ENCODE data around the gene S100A12. TPM values are rescaled to one million over a fixed set of nuclear protein-coding genes. Genes with fewer than 3 reads are reported as not detected.

The S100A12 gene
- total and polyA plus RNA-seq, 9 of the 15 experiments (the other 6 are each of a cell fraction or from before 2014, with no cell fraction given): not detected

DNA sequence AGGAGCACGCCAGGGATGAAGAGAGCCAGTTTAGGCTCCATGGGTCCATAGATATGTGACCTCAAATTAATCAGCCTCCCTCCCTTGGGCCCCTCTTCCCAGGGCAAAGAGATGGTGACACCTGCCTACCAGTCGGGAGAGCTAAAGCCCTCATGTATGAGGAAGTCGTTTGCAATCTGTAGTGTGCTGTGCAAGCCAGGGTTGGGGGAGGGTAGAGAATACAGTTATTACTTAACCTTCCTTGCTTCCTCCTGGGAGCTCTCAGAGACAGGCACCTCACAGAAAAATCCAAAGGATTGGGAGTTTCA lies 30.7 kb downstream of the S100A12 start (continued):
- TF ChIP-seq, protein P1, sequence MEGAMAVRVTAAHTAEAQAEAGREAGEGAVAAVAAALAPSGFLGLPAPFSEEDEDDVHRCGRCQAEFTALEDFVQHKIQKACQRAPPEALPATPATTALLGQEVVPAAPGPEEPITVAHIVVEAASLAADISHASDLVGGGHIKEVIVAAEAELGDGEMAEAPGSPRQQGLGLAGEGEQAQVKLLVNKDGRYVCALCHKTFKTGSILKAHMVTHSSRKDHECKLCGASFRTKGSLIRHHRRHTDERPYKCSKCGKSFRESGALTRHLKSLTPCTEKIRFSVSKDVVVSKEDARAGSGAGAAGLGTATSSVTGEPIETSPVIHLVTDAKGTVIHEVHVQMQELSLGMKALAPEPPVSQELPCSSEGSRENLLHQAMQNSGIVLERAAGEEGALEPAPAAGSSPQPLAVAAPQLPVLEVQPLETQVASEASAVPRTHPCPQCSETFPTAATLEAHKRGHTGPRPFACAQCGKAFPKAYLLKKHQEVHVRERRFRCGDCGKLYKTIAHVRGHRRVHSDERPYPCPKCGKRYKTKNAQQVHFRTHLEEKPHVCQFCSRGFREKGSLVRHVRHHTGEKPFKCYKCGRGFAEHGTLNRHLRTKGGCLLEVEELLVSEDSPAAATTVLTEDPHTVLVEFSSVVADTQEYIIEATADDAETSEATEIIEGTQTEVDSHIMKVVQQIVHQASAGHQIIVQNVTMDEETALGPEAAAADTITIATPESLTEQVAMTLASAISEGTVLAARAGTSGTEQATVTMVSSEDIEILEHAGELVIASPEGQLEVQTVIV (CRISPR knock-in tag; IDR thresholded peaks at IDR 0.05; ENCODE audit: borderline replicate concordance): no peak
- TF ChIP-seq GTF2F1 (IDR thresholded peaks at IDR 0.05; ENCODE audit: low read depth, low read length) (no peak), PTTG1 (tag; IDR thresholded peaks at IDR 0.05; ENCODE audit: low read depth) (no peak), CEBPB (tag; IDR thresholded peaks at IDR 0.05) (peak; percentile 32; the same call in 1 of the 2 replicates), ETV5 (CRISPR knock-in tag; IDR thresholded peaks at IDR 0.05; ENCODE audit: low read depth) (no peak), RAD21 (CRISPR knock-in tag; conservative IDR thresholded peaks at IDR 0.05 in 1 of 2, IDR thresholded peaks at IDR 0.05 in 1 of 2) (no peak), ZNF124 (CRISPR knock-in tag; IDR thresholded peaks at IDR 0.05) (no peak), L3MBTL2 (IDR thresholded peaks at IDR 0.05) (0 out of 2 replicates have a peak, but pooled peaks have one; percentile 5), NFIX (CRISPR knock-in tag; IDR thresholded peaks at IDR 0.05; ENCODE audit: low read depth) (no peak), LEF1 (IDR thresholded peaks at IDR 0.05) (0 out of 2 replicates have a peak, but pooled peaks have one; percentile 12), OTX1 (CRISPR knock-in tag; IDR thresholded peaks at IDR 0.05) (no peak), TRIM24 (IDR thresholded peaks at IDR 0.05) (no peak), HDAC8 (tag; IDR thresholded peaks at IDR 0.05) (no peak), CLOCK (CRISPR knock-in tag; IDR thresholded peaks at IDR 0.05; ENCODE audit: borderline replicate concordance) (no peak), ZBTB8A (IDR thresholded peaks at IDR 0.05; ENCODE audit: partially characterized antibody) (no peak), MTA3 (IDR thresholded peaks at IDR 0.05; ENCODE audit: borderline replicate concordance) (no peak), YBX1 (IDR thresholded peaks at IDR 0.05) (no peak), ASH1L (IDR thresholded peaks at IDR 0.05; ENCODE audit: borderline replicate concordance, low read depth, partially characterized antibody) (no peak)
- TF ChIP-seq, protein P2, sequence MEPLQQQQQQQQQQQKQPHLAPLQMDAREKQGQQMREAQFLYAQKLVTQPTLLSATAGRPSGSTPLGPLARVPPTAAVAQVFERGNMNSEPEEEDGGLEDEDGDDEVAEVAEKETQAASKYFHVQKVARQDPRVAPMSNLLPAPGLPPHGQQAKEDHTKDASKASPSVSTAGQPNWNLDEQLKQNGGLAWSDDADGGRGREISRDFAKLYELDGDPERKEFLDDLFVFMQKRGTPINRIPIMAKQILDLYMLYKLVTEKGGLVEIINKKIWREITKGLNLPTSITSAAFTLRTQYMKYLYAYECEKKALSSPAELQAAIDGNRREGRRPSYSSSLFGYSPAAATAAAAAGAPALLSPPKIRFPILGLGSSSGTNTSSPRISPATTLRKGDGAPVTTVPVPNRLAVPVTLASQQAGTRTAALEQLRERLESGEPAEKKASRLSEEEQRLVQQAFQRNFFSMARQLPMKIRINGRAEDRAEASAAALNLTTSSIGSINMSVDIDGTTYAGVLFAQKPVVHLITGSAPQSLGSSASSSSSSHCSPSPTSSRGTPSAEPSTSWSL (CRISPR knock-in tag; IDR thresholded peaks at IDR 0.05; ENCODE audit: borderline replicate concordance): no peak
